Caki2 (cell line): Measurements from ENCODE around the gene TMC1. TPM values are rescaled to one million over a fixed set of nuclear protein-coding genes. Genes with fewer than 3 reads are reported as not detected.
A peak's percentile ranks its signal among the peaks of the same experiment; 100 is the strongest.
"Not testable (repeated sequence)": the region's sequence is repeated elsewhere in the genome, so short reads cannot be mapped to it uniquely, and the experiment has no call there.

ENCODE experiments used
- DNase-seq: peaks from one replicate; pipeline ENCODE4 v3.0.0-alpha.2; 2015; ENCODE audit warnings: low read depth
- in situ Hi-C: cut with HindIII; loops from 2 replicates; pipeline ENCODE4 v1.10.0; 2016; ENCODE audit warnings: low sequenced_read_pairs, low pct_unique_long_range_greater_than_20kb, mixed read lengths
- total RNA-seq: library from RNA; depleted of rRNA; stranded (reverse); fragments of >200 nt; shearing (Covaris generic); gene quantifications from 2 replicates; pipeline ENCODE4 v1.2.3, GENCODE V29; 2014; ENCODE audit warnings: low replicate concordance

The TMC1 gene
- total RNA-seq, 1 experiment from 2014 or later = not detected

GRCh38 chr9:72769546-72769945, 248.1 kb downstream of the TMC1 start:
- DNase-seq = no peak
- in situ Hi-C loops = no loop called here

GRCh38 chr9:72772661-72773060, 251.3 kb downstream of the TMC1 start:
- no peak for DNase-seq
- in situ Hi-C loops = no loop called here

DNA sequence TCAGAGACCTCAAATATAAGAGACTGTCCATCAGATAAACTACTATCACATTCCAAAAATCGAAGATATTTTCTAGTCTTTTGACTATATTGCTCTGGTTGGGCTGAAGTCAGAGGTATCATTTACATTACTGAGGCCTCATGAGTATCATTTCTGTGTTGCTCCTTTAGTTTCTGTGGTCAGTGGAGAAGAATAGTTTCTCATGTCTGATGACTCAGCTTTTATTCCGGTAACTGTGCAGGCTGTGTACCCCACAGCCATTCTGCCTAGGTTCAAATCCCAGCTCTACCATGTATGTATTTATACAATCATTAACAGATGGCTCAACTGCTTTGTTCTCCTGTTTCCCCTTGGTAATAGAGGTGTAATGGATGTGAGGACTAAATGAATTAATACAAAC, 252.2 kb downstream of the TMC1 start:
- in situ Hi-C loops = no loop called here

GRCh38 chr9:72775570-72775969, 254.2 kb downstream of the TMC1 start:
- in situ Hi-C loops = no loop called here
- DNase-seq = no peak

More for the DNA sequence above, 252.2 kb downstream of the TMC1 start:
- DNase-seq = no peak

GRCh38 chr9:72779614-72780013, 258.2 kb downstream of the TMC1 start:
- in situ Hi-C loops = no loop called here
- no peak for DNase-seq

- no peak for DNase-seq
- in situ Hi-C loops = no loop called here
Measured at GRCh38 chr9:72786948-72787347, 265.5 kb downstream of the TMC1 start.

GRCh38 chr9:72788966-72789735, 267.7 kb downstream of the TMC1 start:
- in situ Hi-C loops = no loop called here
- DNase-seq = peak; percentile 55

- in situ Hi-C loops = no loop called here
- no peak for DNase-seq
Measured at GRCh38 chr9:72789885-72790284, 268.5 kb downstream of the TMC1 start.

GRCh38 chr9:72790989-72791388, 269.6 kb downstream of the TMC1 start:
- DNase-seq = no peak
- in situ Hi-C loops = no loop called here

- DNase-seq = no peak
- in situ Hi-C loops = no loop called here
Measured at GRCh38 chr9:72791436-72791835, 270.0 kb downstream of the TMC1 start.

DNA sequence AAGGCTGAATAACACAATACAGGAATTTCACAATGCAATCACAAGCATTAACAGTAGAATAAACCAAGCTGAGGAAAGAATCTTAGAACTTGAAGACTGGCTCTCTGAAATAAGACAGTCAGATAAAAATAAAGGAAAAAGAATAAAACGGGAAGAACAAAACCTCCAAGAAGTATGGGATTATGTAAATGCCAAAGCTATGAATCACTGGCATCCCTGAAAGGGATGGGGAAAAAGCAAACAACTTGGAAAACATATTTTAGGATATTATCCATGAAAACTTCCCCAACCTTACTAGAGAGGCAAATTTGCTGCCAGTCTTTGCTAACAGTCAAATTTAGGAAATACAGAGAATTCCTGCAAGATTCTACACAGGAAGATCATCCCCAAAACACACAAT, 273.5 kb downstream of the TMC1 start:
- no peak for DNase-seq
- in situ Hi-C loops = no loop called here

GRCh38 chr9:72800328-72800994, 279.1 kb downstream of the TMC1 start:
- in situ Hi-C loops = no loop called here
- DNase-seq = no peak

GRCh38 chr9:72805238-72805637, 283.8 kb downstream of the TMC1 start:
- in situ Hi-C loops = no loop called here

DNA sequence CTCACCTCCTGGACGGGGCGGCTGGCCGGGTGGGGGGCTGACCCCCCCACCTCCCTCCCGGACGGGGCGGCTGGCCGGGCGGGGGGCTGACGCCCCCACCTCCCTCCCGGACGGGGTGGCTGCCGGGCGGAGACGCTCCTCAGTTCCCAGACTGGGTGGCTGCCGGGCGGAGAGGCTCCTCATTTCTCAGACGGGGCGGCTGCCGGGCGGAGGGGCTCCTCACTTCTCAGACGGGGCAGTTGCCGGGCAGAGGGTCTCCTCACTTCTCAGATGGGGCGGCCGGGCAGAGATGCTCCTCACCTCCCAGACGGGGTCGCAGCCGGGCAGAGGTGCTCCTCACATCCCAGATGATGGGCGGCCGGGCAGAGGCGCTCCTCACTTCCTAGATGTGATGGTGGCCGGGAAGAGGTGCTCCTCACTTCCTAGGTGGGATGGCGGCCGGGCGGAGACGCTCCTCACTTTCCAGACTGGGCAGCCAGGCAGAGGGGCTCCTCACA, 285.0 kb downstream of the TMC1 start:
- in situ Hi-C loops, DNase-seq: not testable (repeated sequence)

More at GRCh38 chr9:72805238-72805637, 283.8 kb downstream of the TMC1 start:
- DNase-seq = no peak

DNA sequence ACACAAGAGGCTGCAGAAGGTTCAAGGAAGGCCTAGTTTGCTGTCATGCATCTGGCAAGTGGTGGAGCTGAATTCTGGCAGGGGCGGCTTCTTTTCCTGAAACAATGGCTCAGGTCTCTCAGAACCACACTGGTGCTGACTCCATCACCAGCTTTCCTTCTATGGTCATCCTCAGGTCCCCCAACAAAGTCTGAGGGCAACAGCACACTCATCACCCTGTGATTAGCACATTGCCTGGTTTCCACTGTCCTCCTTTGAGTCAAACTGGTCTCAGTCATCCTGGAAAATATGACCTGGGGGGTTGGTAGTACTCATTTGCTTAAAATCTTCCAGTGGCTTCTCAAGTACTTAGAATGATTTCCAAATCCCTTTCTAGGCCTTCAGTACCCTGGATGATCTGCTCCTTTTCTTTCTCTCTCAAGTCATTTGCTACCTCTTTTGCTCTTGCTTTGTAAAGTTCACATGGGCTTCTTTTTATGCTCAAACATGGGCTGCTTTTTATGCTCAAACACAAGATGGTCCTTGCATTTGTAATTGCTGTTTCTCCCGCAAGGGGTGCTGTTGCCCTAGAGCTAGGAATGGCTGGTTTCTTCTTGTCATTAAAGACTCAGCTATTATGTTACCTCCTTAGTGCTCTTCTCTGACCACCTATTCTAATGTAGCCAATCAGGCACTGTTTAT, 286.5 kb downstream of the TMC1 start:
- no peak for DNase-seq
- in situ Hi-C loops = no loop called here

DNA sequence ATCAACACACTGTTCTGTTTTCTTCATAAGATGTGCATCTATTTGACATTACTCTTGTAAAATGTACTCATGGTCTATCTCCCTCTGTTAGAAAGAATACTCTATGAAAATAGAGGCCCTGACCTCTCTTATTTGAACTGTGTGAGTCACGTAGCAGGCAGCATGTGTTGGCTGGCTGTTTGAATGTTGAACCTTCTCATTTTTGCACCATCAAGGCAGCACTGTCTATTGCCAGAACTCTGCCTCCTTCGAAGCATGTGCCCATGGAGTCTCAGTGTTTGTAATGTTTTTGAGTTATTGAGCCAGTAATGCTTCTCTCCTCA, 287.0 kb downstream of the TMC1 start:
- no peak for DNase-seq
- in situ Hi-C loops = no loop called here

DNA sequence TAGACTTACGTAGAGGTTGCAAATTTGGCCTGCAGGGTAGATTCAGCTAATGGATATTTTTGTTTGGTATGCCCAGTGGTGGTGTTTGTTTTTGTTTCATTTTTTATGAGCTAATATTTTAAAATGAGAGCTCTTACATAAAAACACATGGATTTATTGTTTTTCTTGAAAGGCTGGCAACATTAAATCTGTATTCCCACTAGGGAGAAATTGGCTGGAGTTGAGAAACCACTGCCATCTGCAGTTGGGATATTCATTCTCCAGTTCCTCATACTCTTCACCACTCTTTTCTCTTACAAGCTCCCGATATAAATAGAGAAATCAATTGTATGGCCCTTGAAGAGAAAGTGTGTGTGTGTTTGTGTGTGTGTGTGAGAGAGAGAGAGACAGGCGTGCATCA, 288.2 kb downstream of the TMC1 start:
- in situ Hi-C loops = no loop called here
- no peak for DNase-seq

DNA sequence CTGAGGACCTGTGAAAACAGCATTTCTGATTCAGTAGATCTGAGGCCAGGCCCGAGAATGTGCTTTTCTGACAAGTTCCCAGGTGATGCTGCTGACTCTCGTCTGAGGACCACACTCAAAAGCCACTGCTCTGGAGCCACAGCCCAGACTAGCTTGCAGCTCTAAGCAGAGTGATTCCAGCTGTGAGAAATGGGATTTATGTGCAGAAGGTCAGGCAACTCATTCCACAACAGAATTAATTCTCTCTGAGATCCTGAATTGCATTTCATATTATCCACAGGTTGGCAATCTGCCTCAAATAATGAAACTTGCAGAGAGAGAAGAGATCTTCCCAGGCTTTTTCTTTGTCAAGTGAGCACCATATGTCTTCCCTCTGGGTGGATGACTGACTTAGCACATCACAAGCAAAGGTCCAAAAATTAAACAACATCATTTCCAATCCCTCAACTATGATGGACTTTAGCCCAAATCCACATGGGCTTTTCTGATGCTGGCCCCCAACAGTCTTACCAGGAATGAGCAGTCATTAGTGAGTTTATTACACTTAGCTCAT, 291.2 kb downstream of the TMC1 start:
- in situ Hi-C loops = no loop called here
- no peak for DNase-seq

GRCh38 chr9:72813544-72813943, 292.1 kb downstream of the TMC1 start:
- in situ Hi-C loops = no loop called here
- DNase-seq = no peak
